ENCODE measurements around the gene ARHGAP36. TPM values are rescaled to one million over a fixed set of nuclear protein-coding genes. Genes with fewer than 3 reads are reported as not detected.

The ARHGAP36 gene
- total RNA-seq, 5 donors from 2014 or later (not counting 1 experiment from before 2014, with no cell fraction given), result not detected

- no peak overlapping the region for H3K27ac Mint-ChIP-seq
- ATAC-seq (replicated peaks in 1 of 4), result no peak
- peaks cover 10 to 42% of the 10 kb centered on the region in 2 donors for H3K27me3 Mint-ChIP-seq
- H3K36me3 Mint-ChIP-seq, result no peaks in the 10 kb centered on the region
- ChIA-PET CTCF (no interaction called here), POLR2A (no interaction called here)
- H3K27ac ChIP-seq (ENCODE audit: low read length), result no peak overlapping the region
- no peaks in the 10 kb centered on the region for H3K27me3 ChIP-seq (replicated peaks in 1 of 2; ENCODE audit: control insufficient read depth in 2 of 2, extremely low read depth in 1 of 2, insufficient read depth in 2 of 2, low read length in 1 of 2)
- H3K9me3 ChIP-seq, result no peaks in the 10 kb centered on the region
- H3K4me3 ChIP-seq (ENCODE audit: control insufficient read depth in 1 of 2, extremely low read depth in 1 of 2, low read length in 1 of 2), result no peak overlapping the region
- H3K4me3 Mint-ChIP-seq, result no peak overlapping the region
- DNase-seq, result no peak
- no CpG with 5 or more reads among the region's 6 CpGs for WGBS (ENCODE audit: insufficient coverage)
- H3K4me1 ChIP-seq (ENCODE audit: control insufficient read depth in 1 of 2, extremely low read depth in 1 of 2, insufficient read depth in 2 of 2, low read length in 2 of 2), result no peaks in the 10 kb centered on the region
- H3K4me1 Mint-ChIP-seq, result no peaks in the 10 kb centered on the region
- H3K9me3 Mint-ChIP-seq, result no peaks in the 10 kb centered on the region
- no peaks in the 10 kb centered on the region for H3K36me3 ChIP-seq (ENCODE audit: control insufficient read depth in 2 of 2, extremely low read depth in 1 of 2, insufficient read depth in 1 of 2, low read length in 1 of 2)
Observed at GRCh38 chrX:131041667-131042066, 16.5 kb upstream of the ARHGAP36 start.

- no peaks in the 10 kb centered on the region for H3K36me3 Mint-ChIP-seq
- Histone ChIP-seq H3K27me3 (replicated peaks in 1 of 2; ENCODE audit: control insufficient read depth in 2 of 2, extremely low read depth in 1 of 2, insufficient read depth in 2 of 2, low read length in 1 of 2) (peaks cover 0 to 3% of the 10 kb centered on the region in 2 experiments), H3K4me3 (ENCODE audit: control insufficient read depth in 1 of 2, extremely low read depth in 1 of 2, low read length in 1 of 2) (no peak overlapping the region), H3K4me1 (ENCODE audit: control insufficient read depth in 1 of 2, extremely low read depth in 1 of 2, insufficient read depth in 2 of 2, low read length in 2 of 2) (no peaks in the 10 kb centered on the region), H3K27ac (ENCODE audit: low read length) (no peak overlapping the region), H3K36me3 (ENCODE audit: control insufficient read depth in 2 of 2, extremely low read depth in 1 of 2, insufficient read depth in 1 of 2, low read length in 1 of 2) (no peaks in the 10 kb centered on the region), H3K9me3 (no peaks in the 10 kb centered on the region)
- H3K27ac Mint-ChIP-seq, result no peak overlapping the region
- CTCF ChIA-PET, result no interaction called here
- no peak for ATAC-seq (replicated peaks in 1 of 4)
- no peaks in the 10 kb centered on the region for H3K4me1 Mint-ChIP-seq
- peaks cover 19 to 44% of the 10 kb centered on the region in 2 donors for H3K27me3 Mint-ChIP-seq
- POLR2A ChIA-PET, result no interaction called here
- no CpG with 5 or more reads among the region's 5 CpGs for WGBS (ENCODE audit: insufficient coverage)
- H3K4me3 Mint-ChIP-seq, result no peak overlapping the region
- no peak for DNase-seq
- no peaks in the 10 kb centered on the region for H3K9me3 Mint-ChIP-seq
Observed at GRCh38 chrX:131045726-131046125, 12.4 kb upstream of the ARHGAP36 start.

DNA sequence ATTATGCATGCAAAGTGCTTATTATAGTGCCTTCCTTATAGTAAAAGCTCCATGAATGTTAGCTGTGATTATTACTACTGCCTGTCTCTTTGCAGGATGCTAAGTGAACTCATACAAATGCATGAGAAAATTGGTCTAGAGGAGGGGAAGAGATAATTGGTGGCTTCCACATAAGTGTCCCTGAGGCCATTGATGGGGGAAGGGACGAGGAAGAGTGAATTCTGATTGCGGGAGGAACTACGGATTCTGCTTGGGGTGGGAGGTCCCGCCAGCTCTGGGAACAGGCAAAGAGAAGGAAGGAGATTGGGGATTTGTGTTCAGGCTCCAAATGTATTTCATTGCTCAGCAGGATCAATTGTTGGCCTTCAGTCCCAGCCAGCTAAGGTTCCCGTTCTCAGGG is 11.6 kb upstream of the ARHGAP36 start:
- H3K27ac ChIP-seq (ENCODE audit: low read length), result no peak overlapping the region
- H3K4me3 Mint-ChIP-seq, result no peak overlapping the region
- H3K27me3 ChIP-seq (replicated peaks in 1 of 2; ENCODE audit: control insufficient read depth in 2 of 2, extremely low read depth in 1 of 2, insufficient read depth in 2 of 2, low read length in 1 of 2), result peaks cover 0 to 3% of the 10 kb centered on the region in 2 experiments
- H3K27me3 Mint-ChIP-seq, result peaks cover 19 to 36% of the 10 kb centered on the region in 2 donors
- DNase-seq, result no peak
- H3K4me1 ChIP-seq (ENCODE audit: control insufficient read depth in 1 of 2, extremely low read depth in 1 of 2, insufficient read depth in 2 of 2, low read length in 2 of 2), result no peaks in the 10 kb centered on the region
- ATAC-seq (replicated peaks in 1 of 4), result no peak
- H3K9me3 ChIP-seq, result no peaks in the 10 kb centered on the region
- H3K36me3 Mint-ChIP-seq, result no peaks in the 10 kb centered on the region
- POLR2A ChIA-PET, result no interaction called here
- H3K9me3 Mint-ChIP-seq, result no peaks in the 10 kb centered on the region
- no CpG with 5 or more reads among the region's 5 CpGs for WGBS (ENCODE audit: insufficient coverage)
- H3K4me1 Mint-ChIP-seq, result no peaks in the 10 kb centered on the region
- CTCF ChIA-PET, result no interaction called here
- no peaks in the 10 kb centered on the region for H3K36me3 ChIP-seq (ENCODE audit: control insufficient read depth in 2 of 2, extremely low read depth in 1 of 2, insufficient read depth in 1 of 2, low read length in 1 of 2)
- no peak overlapping the region for H3K4me3 ChIP-seq (ENCODE audit: control insufficient read depth in 1 of 2, extremely low read depth in 1 of 2, low read length in 1 of 2)
- H3K27ac Mint-ChIP-seq, result no peak overlapping the region

DNA sequence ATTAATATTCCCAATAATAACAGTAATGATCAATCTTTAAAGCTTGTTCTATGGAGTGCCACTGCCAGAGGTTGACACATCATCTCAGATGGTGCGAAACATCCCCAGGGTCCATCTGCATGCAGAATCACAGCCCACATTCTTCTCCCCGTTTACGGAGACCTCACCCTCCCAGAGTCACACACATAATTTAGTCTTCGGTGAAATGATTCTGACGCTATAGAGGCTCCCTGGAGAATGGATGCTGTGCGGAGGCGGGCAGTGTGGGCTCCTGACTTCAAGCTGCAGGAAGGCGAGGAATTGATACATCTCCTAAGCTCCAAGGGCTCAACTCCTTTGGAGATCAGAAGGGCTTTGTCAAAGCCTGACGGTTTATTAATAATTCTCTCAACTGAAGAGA is 11.0 kb upstream of the ARHGAP36 start:
- Mint-ChIP-seq H3K9me3 (no peaks in the 10 kb centered on the region), H3K36me3 (no peaks in the 10 kb centered on the region), H3K27ac (no peak overlapping the region), H3K27me3 (peaks cover 19 to 36% of the 10 kb centered on the region in 2 donors), H3K4me3 (no peak overlapping the region), H3K4me1 (no peaks in the 10 kb centered on the region)
- ATAC-seq (replicated peaks in 1 of 4) (no peak), DNase-seq (no peak)
- H3K4me1 ChIP-seq (ENCODE audit: control insufficient read depth in 1 of 2, extremely low read depth in 1 of 2, insufficient read depth in 2 of 2, low read length in 2 of 2), result no peaks in the 10 kb centered on the region
- H3K27me3 ChIP-seq (replicated peaks in 1 of 2; ENCODE audit: control insufficient read depth in 2 of 2, extremely low read depth in 1 of 2, insufficient read depth in 2 of 2, low read length in 1 of 2), result peaks cover 0 to 3% of the 10 kb centered on the region in 2 experiments
- CTCF ChIA-PET, result no interaction called here
- no CpG with 5 or more reads among the region's 9 CpGs for WGBS (ENCODE audit: insufficient coverage)
- POLR2A ChIA-PET, result no interaction called here
- H3K4me3 ChIP-seq (ENCODE audit: control insufficient read depth in 1 of 2, extremely low read depth in 1 of 2, low read length in 1 of 2), result no peak overlapping the region
- no peaks in the 10 kb centered on the region for H3K36me3 ChIP-seq (ENCODE audit: control insufficient read depth in 2 of 2, extremely low read depth in 1 of 2, insufficient read depth in 1 of 2, low read length in 1 of 2)
- no peaks in the 10 kb centered on the region for H3K9me3 ChIP-seq
- H3K27ac ChIP-seq (ENCODE audit: low read length), result no peak overlapping the region

GRCh38 chrX:131053076-131053475 is 5.1 kb upstream of the ARHGAP36 start:
- H3K27me3 Mint-ChIP-seq, result peaks cover 15 to 43% of the 10 kb centered on the region in 2 donors
- no CpG with 5 or more reads among the region's 5 CpGs for WGBS (ENCODE audit: insufficient coverage)
- DNase-seq, result no peak
- Histone ChIP-seq H3K4me3 (ENCODE audit: control insufficient read depth in 1 of 2, extremely low read depth in 1 of 2, low read length in 1 of 2) (no peak overlapping the region), H3K27ac (ENCODE audit: low read length) (no peak overlapping the region), H3K27me3 (replicated peaks in 1 of 2; ENCODE audit: control insufficient read depth in 2 of 2, extremely low read depth in 1 of 2, insufficient read depth in 2 of 2, low read length in 1 of 2) (peaks cover 2 to 8% of the 10 kb centered on the region in 2 experiments), H3K36me3 (ENCODE audit: control insufficient read depth in 2 of 2, extremely low read depth in 1 of 2, insufficient read depth in 1 of 2, low read length in 1 of 2) (no peaks in the 10 kb centered on the region), H3K9me3 (no peaks in the 10 kb centered on the region), H3K4me1 (ENCODE audit: control insufficient read depth in 1 of 2, extremely low read depth in 1 of 2, insufficient read depth in 2 of 2, low read length in 2 of 2) (no peaks in the 10 kb centered on the region)
- H3K36me3 Mint-ChIP-seq, result no peaks in the 10 kb centered on the region
- H3K27ac Mint-ChIP-seq, result no peak overlapping the region
- no peak overlapping the region for H3K4me3 Mint-ChIP-seq
- no peaks in the 10 kb centered on the region for H3K9me3 Mint-ChIP-seq
- H3K4me1 Mint-ChIP-seq, result no peaks in the 10 kb centered on the region
- CTCF ChIA-PET, result no interaction called here
- ATAC-seq (replicated peaks in 1 of 4), result no peak
- POLR2A ChIA-PET, result no interaction called here

DNA sequence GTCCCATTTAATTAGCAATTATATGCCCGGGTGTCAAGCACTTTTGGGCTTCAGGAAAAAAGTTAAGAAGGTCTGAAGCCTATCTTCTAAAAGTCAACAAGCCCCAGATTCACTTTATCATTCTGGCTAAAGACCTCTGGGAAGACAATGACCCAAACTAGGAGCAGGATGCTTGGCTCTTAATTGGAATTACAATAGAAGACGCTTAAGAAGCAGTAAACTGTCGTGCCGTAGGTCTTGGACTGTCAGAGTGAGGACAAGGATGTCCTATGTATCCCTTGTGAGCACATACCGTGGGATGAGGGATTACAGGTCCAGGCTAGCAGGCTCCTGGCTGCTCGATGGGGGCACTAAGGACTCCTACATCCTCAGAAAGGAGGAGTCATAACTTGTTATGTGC is 3.2 kb upstream of the ARHGAP36 start:
- ChIA-PET CTCF (no interaction called here), POLR2A (no interaction called here)
- no peaks in the 10 kb centered on the region for H3K4me1 ChIP-seq (ENCODE audit: control insufficient read depth in 1 of 2, extremely low read depth in 1 of 2, insufficient read depth in 2 of 2, low read length in 2 of 2)
- ATAC-seq (replicated peaks in 1 of 4) (no peak), DNase-seq (no peak)
- Mint-ChIP-seq H3K27ac (no peak overlapping the region), H3K27me3 (peaks cover 20 to 42% of the 10 kb centered on the region in 2 donors), H3K4me1 (no peaks in the 10 kb centered on the region), H3K36me3 (no peaks in the 10 kb centered on the region), H3K4me3 (no peak overlapping the region), H3K9me3 (no peaks in the 10 kb centered on the region)
- no peak overlapping the region for H3K27ac ChIP-seq (ENCODE audit: low read length)
- WGBS (ENCODE audit: insufficient coverage), result no CpG with 5 or more reads among the region's 6 CpGs
- no peaks in the 10 kb centered on the region for H3K9me3 ChIP-seq
- peaks cover 2 to 15% of the 10 kb centered on the region in 2 experiments for H3K27me3 ChIP-seq (replicated peaks in 1 of 2; ENCODE audit: control insufficient read depth in 2 of 2, extremely low read depth in 1 of 2, insufficient read depth in 2 of 2, low read length in 1 of 2)
- no peak overlapping the region for H3K4me3 ChIP-seq (ENCODE audit: control insufficient read depth in 1 of 2, extremely low read depth in 1 of 2, low read length in 1 of 2)
- no peaks in the 10 kb centered on the region for H3K36me3 ChIP-seq (ENCODE audit: control insufficient read depth in 2 of 2, extremely low read depth in 1 of 2, insufficient read depth in 1 of 2, low read length in 1 of 2)

DNA sequence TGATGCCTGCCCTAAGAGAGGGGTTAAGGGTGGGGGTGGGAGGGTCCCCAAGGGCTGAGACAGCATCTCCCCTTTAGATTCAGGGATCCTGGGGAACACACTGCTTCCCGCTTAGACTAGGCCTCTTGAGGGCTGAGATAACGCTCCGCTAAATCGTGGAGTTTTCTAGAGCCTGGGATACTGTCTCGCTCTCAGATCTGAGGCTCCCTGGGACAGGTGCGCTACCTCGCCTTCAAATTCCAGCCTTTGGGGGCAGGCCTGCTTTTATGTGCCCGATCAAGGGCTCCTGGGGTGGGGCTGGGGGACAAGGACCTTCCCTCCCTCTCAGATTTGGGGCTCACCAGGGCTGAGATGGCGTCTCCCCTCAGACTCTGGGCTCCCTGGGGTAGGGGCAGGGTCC is 440 bp upstream of the ARHGAP36 start:
- Mint-ChIP-seq H3K27me3 (peaks cover 36 to 54% of the 10 kb centered on the region in 2 donors), H3K36me3 (no peaks in the 10 kb centered on the region), H3K4me3 (no peak overlapping the region), H3K4me1 (no peaks in the 10 kb centered on the region), H3K27ac (no peak overlapping the region), H3K9me3 (no peaks in the 10 kb centered on the region)
- ChIA-PET CTCF (no interaction called here), POLR2A (no interaction called here)
- no peak overlapping the region for H3K4me3 ChIP-seq (ENCODE audit: control insufficient read depth in 1 of 2, extremely low read depth in 1 of 2, low read length in 1 of 2)
- H3K36me3 ChIP-seq (ENCODE audit: control insufficient read depth in 2 of 2, extremely low read depth in 1 of 2, insufficient read depth in 1 of 2, low read length in 1 of 2), result no peaks in the 10 kb centered on the region
- peaks cover 4 to 15% of the 10 kb centered on the region in 2 experiments for H3K27me3 ChIP-seq (replicated peaks in 1 of 2; ENCODE audit: control insufficient read depth in 2 of 2, extremely low read depth in 1 of 2, insufficient read depth in 2 of 2, low read length in 1 of 2)
- ATAC-seq (replicated peaks in 1 of 4) (no peak), DNase-seq (no peak)
- no peak overlapping the region for H3K27ac ChIP-seq (ENCODE audit: low read length)
- WGBS (ENCODE audit: insufficient coverage), result 18% methylated on average over 5 of the region's 9 CpGs
- no peaks in the 10 kb centered on the region for H3K9me3 ChIP-seq
- no peaks in the 10 kb centered on the region for H3K4me1 ChIP-seq (ENCODE audit: control insufficient read depth in 1 of 2, extremely low read depth in 1 of 2, insufficient read depth in 2 of 2, low read length in 2 of 2)

All from T-cell (primary cell).